GM12875 (cell line): ENCODE results near the gene PYM1.
"Not testable (repeated sequence)": the region's sequence is repeated elsewhere in the genome, so short reads cannot be mapped to it uniquely, and the experiment has no call there.

ENCODE experiments used
- H3K4me3 ChIP-seq: one replicate; pipeline ENCODE4 v1.5.1; 2011; ENCODE audit warnings: low read depth, low read length, control low read depth
- CTCF ChIP-seq: IDR thresholded peaks from 2 replicates; pipeline ENCODE4 v1.5.1; 2011; ENCODE audit warnings: low read depth, mild to moderate bottlenecking, control low read depth, inconsistent platforms, low read length, moderate library complexity, borderline replicate concordance; ENCODE audit not compliant: insufficient read depth

PYM1 gene

DNA sequence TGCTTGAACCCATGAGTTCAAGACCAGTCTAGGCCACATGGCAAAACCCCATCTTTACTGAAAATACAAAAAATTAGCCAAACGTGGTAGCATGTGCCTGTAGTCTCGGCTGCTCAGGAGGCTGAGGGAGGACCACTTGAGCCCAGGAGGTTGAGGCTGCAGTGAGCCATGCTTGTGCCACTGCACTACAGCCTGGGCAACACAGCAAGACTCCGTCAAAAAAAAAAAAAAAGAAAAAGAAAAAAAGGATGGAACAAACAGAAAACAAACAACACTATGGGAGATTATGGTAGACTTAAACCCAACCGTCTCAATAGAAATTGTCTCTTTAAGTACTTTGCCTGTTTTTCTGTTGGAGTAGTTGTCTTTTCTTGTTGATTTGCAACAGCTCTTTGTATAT lies 36.4 kb downstream of the PYM1 start:
- TF ChIP-seq CTCF, result no peak
- no peak overlapping the region for H3K4me3 ChIP-seq

GRCh38 chr12:55885113-55885512 lies 42.6 kb downstream of the PYM1 start:
- no peak overlapping the region for H3K4me3 ChIP-seq
- TF ChIP-seq CTCF, result no peak

DNA sequence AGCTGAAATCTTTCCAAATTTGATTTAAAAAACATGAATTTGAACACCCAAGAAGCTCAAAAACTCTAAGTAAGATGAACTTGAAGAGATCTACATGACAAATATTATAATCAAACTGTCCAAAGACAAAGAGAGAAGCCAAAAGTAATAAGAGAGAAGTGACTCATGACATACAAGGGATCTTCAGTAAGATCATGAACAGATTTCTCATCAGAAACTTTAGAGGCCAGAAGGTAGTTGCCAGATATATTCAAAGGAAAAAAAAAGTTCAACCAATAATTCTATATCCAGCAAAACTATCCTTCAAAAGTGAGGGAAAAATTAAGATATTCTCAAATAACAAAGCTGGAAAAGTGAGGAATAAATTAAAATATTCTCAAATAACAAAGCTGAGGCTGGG lies 49.9 kb downstream of the PYM1 start:
- TF ChIP-seq CTCF, result no peak
- H3K4me3 ChIP-seq, result no peak overlapping the region

DNA sequence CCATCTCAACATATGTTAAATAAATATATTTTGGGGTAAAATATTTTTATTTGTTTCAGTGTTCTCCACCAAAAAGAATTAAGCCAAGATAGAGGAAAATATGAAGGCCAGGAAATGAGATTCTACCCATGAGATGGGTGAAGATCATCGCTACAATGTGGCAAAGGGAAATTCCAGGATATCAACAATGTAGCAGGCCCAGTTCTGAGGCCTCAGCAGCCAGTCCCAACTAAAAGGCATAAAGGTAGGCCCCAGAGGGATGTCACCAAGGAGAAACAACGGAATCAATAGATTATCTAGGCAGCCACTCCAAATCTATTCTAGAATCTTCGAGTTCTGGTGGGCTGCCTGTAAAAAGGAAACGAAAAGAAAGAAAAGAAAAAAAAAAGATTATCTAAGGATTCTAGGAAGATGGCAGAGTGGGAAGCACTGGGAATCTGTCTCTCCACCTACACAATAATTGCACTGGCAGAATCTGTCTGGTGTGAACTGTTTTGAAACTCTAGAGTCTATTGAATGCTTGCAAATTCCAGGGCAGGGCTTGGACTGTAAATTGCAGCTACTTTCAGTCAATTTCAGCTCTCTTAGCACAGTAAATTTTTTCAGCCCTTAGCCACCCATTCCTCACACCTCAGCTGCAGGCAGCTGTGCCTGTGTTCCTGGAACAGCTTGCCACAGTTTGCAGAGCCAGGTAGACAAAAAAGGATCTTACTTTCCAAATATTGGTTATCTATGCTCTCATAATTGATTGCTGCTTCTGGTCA lies 51.8 kb downstream of the PYM1 start:
- no peak for TF ChIP-seq CTCF
- no peak overlapping the region for H3K4me3 ChIP-seq

DNA sequence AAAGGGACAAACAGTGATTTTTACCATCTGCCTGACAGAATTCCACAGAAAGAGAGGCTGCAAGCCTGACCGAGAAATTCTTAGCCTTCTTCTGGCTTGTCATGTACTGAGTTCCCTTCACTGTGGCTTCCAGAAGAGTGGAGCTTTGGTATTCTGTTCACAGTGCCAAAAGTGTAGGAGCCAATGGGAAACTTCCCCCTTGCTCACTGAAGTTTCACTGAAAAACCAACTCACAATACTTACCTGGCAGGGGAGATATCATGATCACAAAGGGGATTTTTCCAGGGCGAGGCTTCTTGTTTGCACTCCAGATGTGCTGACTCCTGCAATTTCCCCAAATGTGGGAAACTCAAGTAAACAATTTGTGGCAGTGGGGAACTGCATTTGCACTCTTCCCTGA lies 53.3 kb downstream of the PYM1 start:
- TF ChIP-seq CTCF, result no peak
- H3K4me3 ChIP-seq, result no peak overlapping the region

DNA sequence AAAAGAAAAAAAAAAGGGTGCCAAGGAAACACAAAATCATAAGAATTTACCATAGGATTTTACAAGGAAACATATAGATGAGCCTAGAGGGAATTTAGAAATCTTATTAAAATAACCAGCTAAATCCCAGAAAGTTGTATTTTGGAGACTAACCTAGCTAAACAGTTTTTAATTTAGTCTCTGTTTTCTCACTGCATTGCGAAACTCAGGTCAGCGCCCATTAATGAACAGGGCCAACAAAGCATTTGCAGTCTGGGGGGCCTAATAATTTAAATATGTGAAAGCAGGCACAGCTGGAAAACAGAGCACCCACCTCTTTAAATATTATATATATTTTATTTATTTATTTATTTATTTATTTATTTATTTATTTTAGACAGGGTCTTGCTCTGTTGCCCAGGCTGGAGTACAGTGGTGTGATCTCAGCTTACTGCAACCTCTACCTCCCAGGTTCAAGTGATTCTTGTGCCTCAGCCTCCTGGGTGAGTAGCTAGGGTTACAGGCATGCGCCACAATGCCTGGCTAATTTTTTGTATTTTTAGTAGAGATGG lies 61.2 kb downstream of the PYM1 start:
- H3K4me3 ChIP-seq, result not testable (repeated sequence)

DNA sequence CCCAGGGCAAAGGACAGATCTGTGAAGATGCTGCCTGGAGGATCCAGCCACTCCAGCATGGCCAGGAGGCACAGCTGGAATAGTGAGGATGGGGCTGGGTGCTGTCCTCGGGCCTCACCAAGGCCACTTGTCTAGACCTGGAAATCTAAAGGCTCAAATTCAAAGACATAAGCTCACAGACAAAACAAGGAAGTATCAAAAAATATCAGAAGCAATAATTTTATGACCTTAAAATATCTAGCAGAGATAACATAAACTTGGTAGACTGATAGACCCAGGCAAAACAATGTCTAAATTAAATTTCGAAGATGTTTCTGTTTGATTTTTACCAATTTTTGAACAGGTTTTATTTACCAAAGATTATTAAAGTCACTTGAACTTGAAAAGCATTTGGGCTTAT lies 62.4 kb downstream of the PYM1 start:
- TF ChIP-seq CTCF, result no peak

DNA sequence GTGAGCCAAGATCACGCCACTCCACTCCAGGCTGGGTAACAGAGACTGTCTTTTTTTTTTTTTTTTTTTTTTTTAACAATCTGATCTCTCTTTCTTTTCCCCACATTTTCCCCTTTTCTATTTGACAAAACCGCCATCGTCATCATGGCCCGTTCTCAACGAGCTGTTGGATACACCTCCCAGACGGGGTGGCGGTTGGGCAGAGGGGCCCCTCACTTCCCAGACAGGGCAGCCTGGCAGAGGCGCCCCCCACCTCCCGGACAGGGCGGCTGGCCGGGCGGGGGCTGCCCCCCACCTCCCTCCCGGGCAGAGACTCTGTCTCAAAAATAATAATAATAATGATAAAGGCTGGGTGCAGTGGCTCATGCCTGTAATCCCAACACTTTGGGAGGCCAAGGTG lies 64.8 kb downstream of the PYM1 start:
- not testable (repeated sequence) for H3K4me3 ChIP-seq

More for the DNA sequence above, 62.4 kb downstream of the PYM1 start:
- H3K4me3 ChIP-seq, result no peak overlapping the region
